T-helper 1 cell treated with Interleukin-12 subunit alpha and Interleukin-12 subunit beta and Interleukin-4 antibody, amounts not matched to agents 30 μg/mL and 1 μg/mL, for 36 hours (primary cell): ENCODE data around the gene LZTR1.

ENCODE experiments used
- H3K27ac Mint-ChIP-seq: one replicate; pipeline ENCODE4 v1.8.0; 2021; ENCODE audit warnings: mild to moderate bottlenecking, mixed read lengths
- H3K27me3 Mint-ChIP-seq: one replicate; pipeline ENCODE4 v1.8.0; 2021; ENCODE audit warnings: low read depth, mixed read lengths
- H3K36me3 Mint-ChIP-seq: one replicate; pipeline ENCODE4 v1.8.0; 2021; ENCODE audit warnings: low read depth, mixed read lengths
- H3K4me1 Mint-ChIP-seq: one replicate; pipeline ENCODE4 v1.8.0; 2021; ENCODE audit warnings: low read depth, mixed read lengths
- H3K4me3 Mint-ChIP-seq: one replicate; pipeline ENCODE4 v1.8.0; 2021; ENCODE audit warnings: mild to moderate bottlenecking, moderate library complexity, mixed read lengths
- H3K9me3 Mint-ChIP-seq: one replicate; pipeline ENCODE4 v1.8.0; 2021; ENCODE audit warnings: mixed read lengths

The LZTR1 gene

DNA sequence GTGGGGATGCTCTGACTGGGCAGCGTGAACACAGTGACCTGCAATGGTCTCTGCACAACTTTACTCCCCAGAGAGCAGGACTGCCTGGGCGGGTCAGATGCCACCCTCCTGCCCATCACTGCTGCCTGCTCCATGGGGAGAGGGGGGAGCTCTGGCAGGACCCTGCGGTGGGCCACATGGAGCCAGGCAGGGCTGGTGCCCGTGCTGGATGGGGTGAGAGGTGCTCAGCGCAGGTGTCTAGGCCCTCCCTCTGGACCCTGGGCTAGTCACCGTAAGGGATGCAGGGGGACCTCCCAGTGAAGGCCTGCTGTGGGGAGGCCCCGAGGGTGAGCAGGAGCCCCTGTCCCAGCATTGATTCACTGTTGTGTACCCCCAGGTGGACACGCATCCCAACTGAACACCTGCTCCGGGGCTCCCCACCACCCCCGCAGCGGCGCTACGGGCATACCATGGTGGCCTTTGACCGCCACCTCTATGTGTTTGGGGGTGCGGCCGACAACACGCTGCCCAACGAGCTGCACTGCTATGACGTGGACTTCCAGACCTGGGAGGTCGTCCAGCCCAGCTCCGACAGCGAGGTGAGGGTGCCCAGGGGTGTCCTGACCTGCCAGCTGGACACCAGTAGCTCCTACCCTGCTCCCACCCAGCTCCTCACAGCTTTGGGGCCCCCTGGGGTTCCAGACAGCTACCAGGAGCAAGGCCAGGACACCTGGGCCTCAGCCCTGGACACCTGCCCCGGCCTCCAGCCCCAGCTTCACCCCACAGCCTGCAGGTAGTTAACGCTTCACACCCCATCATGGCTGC lies 9.4 kb downstream of the LZTR1 start:
- H3K9me3 Mint-ChIP-seq: no peaks in the 10 kb centered on the region
- no peaks in the 10 kb centered on the region for H3K27me3 Mint-ChIP-seq
- no peak overlapping the region for H3K4me3 Mint-ChIP-seq
- H3K27ac Mint-ChIP-seq: no peak overlapping the region
- peaks cover 6% of the 10 kb centered on the region for H3K36me3 Mint-ChIP-seq
- peaks cover 2% of the 10 kb centered on the region for H3K4me1 Mint-ChIP-seq

- no peaks in the 10 kb centered on the region for H3K27me3 Mint-ChIP-seq
- no peak overlapping the region for H3K27ac Mint-ChIP-seq
- no peak overlapping the region for H3K4me3 Mint-ChIP-seq
- peaks cover 2% of the 10 kb centered on the region for H3K4me1 Mint-ChIP-seq
- H3K9me3 Mint-ChIP-seq: no peaks in the 10 kb centered on the region
- peaks cover 3% of the 10 kb centered on the region for H3K36me3 Mint-ChIP-seq
Observed at GRCh38 chr22:20992056-20992442, 10.0 kb downstream of the LZTR1 start.

DNA sequence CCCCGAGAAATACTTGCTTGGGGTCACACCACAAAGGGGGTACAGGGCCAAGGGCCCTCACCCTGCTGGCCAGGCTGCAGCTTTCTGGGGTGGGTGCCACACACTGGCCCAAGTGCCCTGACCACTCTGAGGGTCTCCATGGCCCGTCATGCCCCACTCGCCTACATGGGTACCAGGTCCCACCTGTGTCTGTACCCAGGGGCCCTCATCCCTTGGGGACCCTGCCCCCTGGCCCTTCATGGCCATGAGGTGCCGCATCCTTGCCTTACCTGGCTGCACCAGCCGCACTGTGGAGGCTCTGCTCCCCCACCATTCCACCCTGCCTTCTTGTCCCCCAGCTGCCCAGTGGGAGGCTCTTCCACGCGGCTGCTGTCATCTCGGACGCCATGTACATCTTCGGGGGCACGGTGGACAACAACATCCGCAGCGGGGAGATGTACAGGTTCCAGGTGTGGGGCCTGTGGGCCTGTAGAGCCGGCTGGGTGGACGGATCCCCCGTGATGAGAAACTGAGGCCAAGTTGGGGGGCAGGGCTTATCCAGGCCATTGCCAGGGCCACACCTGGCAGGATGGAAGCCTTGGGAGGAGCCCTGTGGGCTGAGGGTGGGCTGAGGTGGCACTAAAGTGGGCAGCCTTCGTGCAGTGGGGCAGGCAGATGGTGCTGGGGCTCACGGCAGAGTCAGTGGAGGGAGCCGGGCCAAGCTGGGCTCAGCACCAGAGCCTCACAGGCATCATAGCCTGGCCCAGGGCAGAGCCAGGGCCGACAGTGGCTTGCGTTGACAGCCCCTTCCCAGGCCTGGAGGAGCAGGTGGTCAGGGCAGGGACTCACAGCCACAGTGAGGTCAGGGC lies 10.6 kb downstream of the LZTR1 start:
- H3K36me3 Mint-ChIP-seq: peaks cover 3% of the 10 kb centered on the region

GRCh38 chr22:20993304-20994127 lies 11.4 kb downstream of the LZTR1 start:
- no peak overlapping the region for H3K27ac Mint-ChIP-seq
- no peaks in the 10 kb centered on the region for H3K9me3 Mint-ChIP-seq
- H3K4me1 Mint-ChIP-seq: peaks cover 4% of the 10 kb centered on the region
- no peak overlapping the region for H3K4me3 Mint-ChIP-seq
- H3K36me3 Mint-ChIP-seq: peaks cover 2% of the 10 kb centered on the region
- H3K27me3 Mint-ChIP-seq: no peaks in the 10 kb centered on the region

More for the DNA sequence above, 10.6 kb downstream of the LZTR1 start:
- H3K4me3 Mint-ChIP-seq: no peak overlapping the region
- peaks cover 2% of the 10 kb centered on the region for H3K4me1 Mint-ChIP-seq
- H3K27me3 Mint-ChIP-seq: no peaks in the 10 kb centered on the region
- no peaks in the 10 kb centered on the region for H3K9me3 Mint-ChIP-seq
- H3K27ac Mint-ChIP-seq: no peak overlapping the region

GRCh38 chr22:20994128-20994901 lies 12.2 kb downstream of the LZTR1 start:
- Mint-ChIP-seq H3K4me1 (peaks cover 4% of the 10 kb centered on the region), H3K4me3 (no peak overlapping the region), H3K27ac (no peak overlapping the region), H3K36me3 (peaks cover 2% of the 10 kb centered on the region), H3K9me3 (no peaks in the 10 kb centered on the region), H3K27me3 (no peaks in the 10 kb centered on the region)

DNA sequence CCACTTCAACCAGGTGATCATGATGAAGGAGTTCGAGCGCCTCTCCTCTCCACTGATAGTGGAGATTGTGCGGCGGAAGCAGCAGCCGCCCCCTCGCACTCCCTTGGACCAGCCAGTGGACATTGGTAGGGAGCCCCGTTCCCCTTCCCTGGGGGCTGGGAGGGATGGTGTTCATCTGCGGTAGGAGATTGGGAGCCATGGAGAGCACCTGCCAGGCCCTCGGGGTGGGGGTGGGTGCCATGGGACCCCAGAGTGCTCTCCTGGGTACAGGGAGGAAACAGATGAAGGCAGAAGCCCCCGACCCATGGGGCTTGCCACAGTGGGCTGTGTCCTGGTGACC lies 12.8 kb downstream of the LZTR1 start:
- H3K9me3 Mint-ChIP-seq: no peaks in the 10 kb centered on the region
- peaks cover 4% of the 10 kb centered on the region for H3K4me1 Mint-ChIP-seq
- H3K4me3 Mint-ChIP-seq: no peak overlapping the region
- H3K27me3 Mint-ChIP-seq: no peaks in the 10 kb centered on the region
- peaks cover 2% of the 10 kb centered on the region for H3K36me3 Mint-ChIP-seq
- no peak overlapping the region for H3K27ac Mint-ChIP-seq

- H3K4me1 Mint-ChIP-seq: peaks cover 2% of the 10 kb centered on the region
- H3K27me3 Mint-ChIP-seq: no peaks in the 10 kb centered on the region
- H3K4me3 Mint-ChIP-seq: no peak overlapping the region
- no peak overlapping the region for H3K27ac Mint-ChIP-seq
- H3K9me3 Mint-ChIP-seq: no peaks in the 10 kb centered on the region
- peaks cover 2% of the 10 kb centered on the region for H3K36me3 Mint-ChIP-seq
Observed at GRCh38 chr22:20995329-20996030, 13.4 kb downstream of the LZTR1 start.

- peaks cover 2% of the 10 kb centered on the region for H3K36me3 Mint-ChIP-seq
- no peaks in the 10 kb centered on the region for H3K9me3 Mint-ChIP-seq
- no peak overlapping the region for H3K27ac Mint-ChIP-seq
- H3K4me1 Mint-ChIP-seq: peaks cover 2% of the 10 kb centered on the region
- no peak overlapping the region for H3K4me3 Mint-ChIP-seq
- H3K27me3 Mint-ChIP-seq: no peaks in the 10 kb centered on the region
Observed at GRCh38 chr22:20996031-20996410, 13.9 kb downstream of the LZTR1 start.

DNA sequence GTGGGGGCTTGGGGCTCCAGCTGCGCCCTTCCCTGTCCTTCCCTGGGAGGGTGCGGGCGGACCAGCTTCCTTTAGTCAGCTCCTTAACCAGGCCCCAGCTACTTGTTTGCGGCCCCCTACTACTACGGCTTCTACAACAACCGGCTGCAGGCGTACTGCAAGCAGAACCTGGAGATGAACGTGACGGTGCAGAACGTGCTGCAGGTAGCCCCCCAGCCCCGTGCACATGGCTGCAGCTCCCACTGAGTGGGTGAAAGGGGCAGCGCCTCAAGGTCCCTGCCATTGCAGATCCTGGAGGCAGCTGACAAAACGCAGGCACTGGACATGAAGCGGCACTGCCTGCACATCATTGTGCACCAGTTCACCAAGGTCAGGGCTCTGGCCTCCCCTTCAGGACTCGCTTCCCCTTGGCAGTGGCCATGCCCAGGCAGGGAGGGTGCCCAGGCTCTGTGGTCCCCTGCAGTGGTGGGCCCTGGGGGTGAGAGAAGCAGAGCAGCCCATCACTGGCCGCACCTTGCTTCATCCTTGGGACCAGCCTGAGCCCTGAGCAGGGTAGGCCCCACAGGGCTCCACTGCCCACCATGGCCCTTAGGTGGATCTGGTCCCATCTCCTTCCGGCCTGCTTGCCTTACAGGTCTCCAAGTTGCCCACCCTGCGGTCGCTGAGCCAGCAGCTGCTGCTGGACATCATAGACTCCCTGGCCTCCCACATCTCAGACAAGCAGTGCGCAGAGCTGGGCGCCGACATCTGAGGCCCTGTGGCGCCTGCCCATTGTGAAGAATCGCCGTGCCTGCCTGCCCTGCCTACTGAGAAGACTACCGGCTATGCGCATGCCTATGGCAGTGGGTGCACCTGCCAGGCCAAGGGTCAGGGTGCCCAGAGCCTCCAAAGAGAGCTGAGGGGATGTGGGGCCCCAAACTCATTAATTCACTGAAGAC lies 14.8 kb downstream of the LZTR1 start:
- no peak overlapping the region for H3K4me3 Mint-ChIP-seq
- no peaks in the 10 kb centered on the region for H3K9me3 Mint-ChIP-seq
- H3K4me1 Mint-ChIP-seq: peaks cover 5% of the 10 kb centered on the region
- no peaks in the 10 kb centered on the region for H3K27me3 Mint-ChIP-seq
- H3K36me3 Mint-ChIP-seq: peaks cover 4% of the 10 kb centered on the region
- H3K27ac Mint-ChIP-seq: no peak overlapping the region

- no peak overlapping the region for H3K27ac Mint-ChIP-seq
- H3K9me3 Mint-ChIP-seq: no peaks in the 10 kb centered on the region
- H3K27me3 Mint-ChIP-seq: no peaks in the 10 kb centered on the region
- no peak overlapping the region for H3K4me3 Mint-ChIP-seq
- H3K36me3 Mint-ChIP-seq: peaks cover 4% of the 10 kb centered on the region
- peaks cover 5% of the 10 kb centered on the region for H3K4me1 Mint-ChIP-seq
Observed at GRCh38 chr22:20997536-20998257, 15.6 kb downstream of the LZTR1 start.

- Mint-ChIP-seq H3K9me3 (no peaks in the 10 kb centered on the region), H3K36me3 (peaks cover 6% of the 10 kb centered on the region), H3K4me1 (peaks cover 8% of the 10 kb centered on the region), H3K27ac (peak overlapping the region; percentile 45), H3K4me3 (no peak overlapping the region), H3K27me3 (no peaks in the 10 kb centered on the region)
Observed at GRCh38 chr22:20998411-20999336, 16.6 kb downstream of the LZTR1 start.
